Activated CD4-positive, alpha-beta T cell treated with anti-CD3 and anti-CD28 coated beads, Interleukin-2, Interleukin-4, amounts not matched to agents 100 ng/mL and 50 ng/mL, durations not matched to agents 16 hours and 8 hours (primary cell): ENCODE measurements around the gene COG1.

ENCODE experiments used
- DNase-seq: peaks from one replicate; pipeline ENCODE4 v3.0.0-alpha.2; 2020; ENCODE audit warnings: low spot score

COG1 gene

DNA sequence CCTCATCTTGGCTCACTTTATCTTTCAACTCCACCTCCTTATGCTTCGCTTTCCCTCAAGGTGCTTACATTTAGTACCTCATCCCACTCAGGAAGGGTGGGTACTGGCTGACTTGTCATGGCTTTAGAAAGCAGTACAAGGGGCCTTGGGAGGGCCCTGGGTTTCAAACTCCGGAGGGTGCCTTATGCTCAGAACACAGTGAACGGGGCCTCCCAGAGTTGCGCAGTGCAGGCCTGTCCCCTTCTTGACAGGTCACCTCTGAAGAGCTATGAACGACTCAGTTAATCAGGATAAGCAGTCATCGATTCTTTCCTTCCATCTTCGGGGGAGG lies 6.0 kb downstream of the COG1 start:
- no peak for DNase-seq

DNA sequence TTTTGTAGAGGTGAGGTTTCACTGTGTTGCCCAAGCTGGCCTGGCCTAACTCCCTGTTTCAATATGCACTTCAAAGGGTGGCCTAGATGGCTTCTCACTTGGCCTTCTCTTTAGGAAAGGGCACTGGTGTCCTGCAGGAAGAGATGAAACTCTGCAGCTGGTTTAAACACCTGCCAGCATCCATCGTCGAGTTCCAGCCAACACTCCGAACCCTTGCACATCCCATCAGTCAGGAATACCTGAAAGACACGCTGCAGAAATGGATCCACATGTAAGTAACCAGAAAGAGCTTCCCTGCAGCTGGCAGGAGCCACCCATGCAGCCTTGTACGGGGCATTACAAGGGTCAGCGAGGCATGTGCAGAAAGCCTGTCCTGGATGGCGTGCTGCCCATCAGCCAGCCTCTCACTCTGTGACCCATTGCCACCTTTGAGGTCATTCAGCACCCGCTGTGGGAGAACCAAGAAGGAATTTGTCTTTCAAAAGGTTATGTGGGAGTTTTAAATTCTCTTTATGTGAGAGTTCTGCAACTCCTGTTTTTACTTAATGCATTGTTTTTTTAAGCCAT lies 7.0 kb downstream of the COG1 start:
- no peak for DNase-seq

DNA sequence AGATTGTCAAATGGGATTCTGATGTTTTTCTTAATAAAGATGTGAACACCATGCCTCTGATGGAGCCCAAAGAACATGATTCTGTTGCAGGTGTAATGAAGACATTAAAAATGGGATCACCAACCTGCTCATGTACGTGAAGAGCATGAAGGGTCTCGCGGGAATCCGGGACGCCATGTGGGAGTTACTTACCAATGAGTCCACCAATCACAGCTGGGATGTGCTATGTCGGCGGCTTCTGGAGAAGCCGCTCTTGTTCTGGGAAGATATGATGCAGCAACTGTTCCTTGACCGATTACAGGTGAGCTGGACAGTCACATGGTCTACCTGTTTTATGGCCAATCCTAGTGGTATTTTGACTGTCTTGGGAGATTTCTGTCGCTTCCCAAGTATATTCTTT lies 7.6 kb downstream of the COG1 start:
- DNase-seq, result no peak

DNA sequence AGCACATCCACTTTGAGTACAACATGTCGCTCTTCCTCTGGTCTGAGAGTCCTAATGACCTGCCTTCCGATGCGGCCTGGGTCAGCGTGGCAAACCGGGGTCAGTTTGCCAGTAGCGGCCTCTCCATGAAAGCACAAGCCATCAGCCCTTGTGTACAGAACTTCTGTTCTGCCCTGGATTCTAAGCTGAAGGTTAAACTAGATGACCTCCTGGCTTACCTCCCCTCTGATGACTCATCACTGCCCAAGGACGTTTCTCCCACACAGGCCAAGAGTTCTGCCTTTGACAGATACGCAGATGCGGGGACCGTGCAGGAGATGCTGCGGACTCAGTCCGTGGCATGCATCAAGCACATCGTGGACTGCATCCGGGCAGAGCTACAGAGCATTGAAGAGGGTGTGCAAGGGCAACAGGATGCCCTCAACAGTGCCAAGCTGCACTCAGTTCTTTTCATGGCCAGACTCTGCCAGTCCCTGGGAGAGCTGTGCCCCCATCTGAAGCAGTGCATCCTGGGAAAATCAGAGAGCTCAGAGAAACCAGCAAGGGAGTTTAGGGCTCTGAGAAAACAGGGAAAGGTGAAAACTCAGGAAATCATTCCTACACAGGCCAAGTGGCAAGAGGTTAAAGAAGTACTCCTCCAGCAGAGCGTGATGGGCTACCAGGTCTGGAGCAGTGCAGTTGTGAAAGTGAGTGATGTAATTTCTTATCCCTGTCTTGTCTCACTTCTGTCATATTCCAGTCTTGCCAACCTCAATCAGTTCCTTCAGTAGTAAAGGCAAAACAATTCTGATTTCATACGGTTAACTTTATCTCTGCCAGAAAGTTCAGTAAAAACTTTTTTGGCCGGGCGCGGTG lies 8.6 kb downstream of the COG1 start:
- no peak for DNase-seq

DNA sequence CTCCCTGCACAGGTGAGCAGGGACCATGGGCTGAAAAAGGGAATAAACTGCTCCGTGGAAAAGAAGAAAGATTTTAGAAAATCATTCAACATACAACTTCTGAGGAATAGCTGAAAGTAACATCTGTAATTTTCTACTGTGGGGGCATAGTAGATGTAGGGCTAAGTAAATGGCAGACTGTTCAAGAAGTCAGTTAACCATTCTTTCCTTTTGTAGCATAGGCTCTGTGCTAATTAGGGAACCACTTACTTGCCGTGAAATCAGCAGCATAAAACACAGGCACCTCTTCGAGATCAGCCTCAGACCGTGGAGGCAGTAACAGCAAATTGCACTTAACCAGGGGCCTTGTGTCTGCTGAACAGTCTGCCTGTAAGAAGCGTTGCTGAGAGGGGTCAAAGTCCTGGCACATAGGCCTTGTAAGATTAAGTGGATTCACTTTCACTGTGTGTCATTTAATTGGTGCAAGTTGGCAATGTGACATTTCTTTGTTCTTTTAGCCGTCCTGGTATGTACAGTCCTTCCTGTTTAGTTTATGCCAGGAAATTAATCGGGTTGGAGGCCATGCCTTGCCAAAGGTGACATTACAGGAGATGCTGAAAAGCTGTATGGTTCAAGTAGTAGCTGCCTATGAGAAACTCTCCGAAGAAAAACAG lies 10.4 kb downstream of the COG1 start:
- DNase-seq, result no peak

DNA sequence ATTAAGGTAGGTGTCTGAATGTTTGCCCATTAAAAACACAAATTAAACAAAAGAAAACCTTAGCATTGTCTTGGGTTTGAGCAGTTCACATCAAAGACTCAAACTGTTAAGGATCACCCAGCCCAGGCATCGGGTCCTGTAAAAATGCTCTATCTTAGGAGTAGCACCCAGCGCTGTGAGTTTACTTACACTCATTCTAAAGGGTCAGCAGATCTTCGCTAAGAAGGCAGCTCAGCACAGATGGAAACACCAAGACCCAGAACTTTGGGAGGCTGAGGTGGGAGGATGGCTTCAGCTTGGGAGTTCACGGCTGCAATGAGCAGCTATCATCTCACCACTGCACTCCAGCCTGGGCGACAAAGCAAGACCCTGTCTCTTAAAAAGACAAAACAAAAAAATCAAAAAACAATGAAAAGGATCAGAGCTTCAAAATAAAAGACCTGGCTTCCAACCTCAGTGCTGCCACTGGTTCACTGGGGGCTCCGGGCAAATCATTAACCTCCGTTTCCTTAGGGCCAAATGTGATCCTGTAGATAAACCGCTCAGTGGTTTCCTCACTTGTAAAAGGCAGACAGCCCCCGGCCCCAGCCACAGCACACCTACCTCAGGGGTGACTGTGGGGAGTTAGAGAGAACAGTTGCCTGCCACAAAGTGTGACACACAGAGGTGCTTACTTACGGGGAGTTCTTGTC lies 11.1 kb downstream of the COG1 start:
- DNase-seq, result no peak

DNA sequence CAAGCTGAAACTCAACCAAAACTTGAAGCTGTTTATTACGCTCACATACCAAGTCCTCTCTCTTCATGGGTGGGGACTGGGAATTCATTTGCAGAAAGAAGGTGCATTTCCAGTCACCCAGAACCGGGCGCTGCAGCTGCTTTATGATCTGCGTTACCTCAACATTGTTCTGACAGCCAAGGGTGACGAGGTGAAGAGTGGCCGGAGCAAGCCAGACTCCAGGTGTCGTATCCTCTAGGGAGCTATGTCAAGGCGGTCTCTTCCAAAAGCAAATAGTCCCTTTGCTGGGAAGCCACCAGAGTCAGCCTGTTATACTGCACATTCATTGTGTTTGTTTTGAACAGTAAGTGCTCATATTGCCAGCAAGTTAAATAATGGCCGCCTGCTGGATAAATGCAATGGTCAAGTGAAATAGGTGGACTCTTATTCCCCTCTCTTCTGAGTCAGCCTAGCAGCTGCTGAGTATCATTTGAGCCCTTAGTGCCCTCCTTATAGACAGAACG lies 12.7 kb downstream of the COG1 start:
- DNase-seq, result no peak

DNA sequence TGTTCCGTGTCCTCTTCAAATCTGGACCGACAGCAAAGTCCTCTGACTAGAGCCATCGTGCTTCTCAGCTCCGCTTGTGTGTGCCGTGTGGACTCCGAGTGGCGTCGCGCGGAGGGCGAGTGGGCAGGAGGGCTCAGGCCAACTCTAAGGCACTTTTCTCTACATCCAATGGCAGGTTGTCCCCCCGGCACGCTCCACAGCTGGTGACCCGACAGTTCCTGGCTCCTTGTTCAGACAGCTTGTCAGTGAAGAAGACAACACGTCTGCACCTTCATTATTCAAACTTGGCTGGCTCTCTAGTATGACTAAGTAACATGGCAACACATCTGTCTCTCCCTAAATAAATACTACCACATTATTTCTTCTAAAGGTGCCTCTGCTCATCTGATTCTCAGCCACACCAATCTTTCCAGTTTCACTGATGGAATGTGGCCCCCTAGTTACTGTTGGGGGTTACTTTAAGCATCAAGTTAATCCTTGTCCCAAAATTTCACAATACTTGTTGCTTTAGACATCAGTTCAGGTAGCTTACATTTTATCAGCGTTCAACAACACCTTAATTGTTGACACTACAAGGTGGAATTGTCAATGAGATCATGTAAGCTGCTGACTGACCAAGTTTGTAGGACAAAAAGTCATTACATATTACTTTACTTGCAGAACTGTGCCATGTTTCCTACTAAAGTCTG lies 15.4 kb downstream of the COG1 start:
- DNase-seq, result no peak

DNA sequence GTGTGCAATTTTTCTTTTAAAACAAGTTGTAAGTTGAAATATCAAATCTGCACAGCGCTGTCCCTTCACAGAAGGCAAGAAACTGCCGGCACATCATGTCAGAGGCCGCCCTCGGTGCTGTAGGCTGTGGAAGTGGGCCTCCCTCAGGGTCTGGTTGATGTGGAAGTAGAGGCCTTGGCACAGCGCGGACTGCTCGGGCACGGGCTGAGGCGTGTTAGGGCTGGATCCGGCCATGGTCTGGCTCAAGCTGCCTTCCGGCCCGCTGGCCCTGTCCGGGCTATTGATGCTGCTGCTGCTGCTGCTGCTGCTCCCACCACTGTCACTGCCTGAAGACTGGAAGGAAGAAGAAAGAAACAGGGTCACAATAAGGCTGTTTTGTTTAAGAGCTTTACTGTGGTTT lies 16.6 kb downstream of the COG1 start:
- no peak for DNase-seq

DNA sequence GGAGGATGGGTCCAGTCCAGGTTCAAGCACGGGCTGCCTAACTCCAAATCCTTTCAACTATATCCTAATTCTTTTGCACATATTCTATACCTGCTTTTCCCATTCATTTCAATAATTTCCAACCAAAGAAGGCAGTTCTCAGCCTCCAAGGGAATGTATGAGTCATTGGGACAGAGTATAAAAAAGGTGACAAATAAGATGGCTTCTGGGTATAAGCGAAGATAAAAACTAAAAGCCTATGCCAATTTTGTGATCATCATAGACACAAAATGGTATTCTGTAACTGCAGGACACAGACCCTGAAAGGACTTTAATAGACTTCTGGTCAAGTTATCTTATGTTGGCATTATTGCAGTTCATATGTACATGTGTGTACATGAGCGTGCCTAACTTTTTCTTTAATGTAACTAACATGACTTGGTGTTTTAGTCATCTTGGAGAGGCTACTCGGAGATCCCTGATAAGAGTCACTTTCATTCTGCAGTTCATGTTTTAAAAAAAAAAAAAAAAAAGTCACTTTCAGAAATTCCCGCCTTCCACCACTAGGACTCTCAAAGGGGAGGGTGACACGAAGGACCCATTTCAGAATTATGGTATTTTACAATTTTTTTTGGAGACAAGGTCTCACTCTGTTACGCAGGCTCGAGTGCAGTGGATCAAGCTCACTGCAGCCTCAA lies 17.3 kb downstream of the COG1 start:
- DNase-seq, result no peak

DNA sequence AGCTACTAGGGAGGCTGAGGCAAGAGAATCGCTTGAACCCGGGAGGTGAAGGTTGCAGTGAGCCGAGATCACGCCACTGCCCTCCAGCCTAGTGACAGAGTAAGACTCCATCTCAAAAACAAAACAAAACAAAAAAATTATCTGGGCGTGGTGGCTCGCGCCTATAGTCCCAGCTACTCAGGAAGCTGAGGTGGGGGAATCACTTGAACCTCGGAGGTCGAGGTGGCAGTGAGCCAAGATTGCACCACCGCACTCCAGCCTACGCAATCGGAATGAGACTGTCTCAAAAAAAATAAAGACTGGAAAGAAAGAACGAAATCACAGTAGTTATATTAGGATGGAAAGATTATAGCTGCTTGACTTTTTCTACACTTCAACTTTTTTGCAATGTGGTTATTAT lies 18.9 kb downstream of the COG1 start:
- peak; percentile 20 for DNase-seq

DNA sequence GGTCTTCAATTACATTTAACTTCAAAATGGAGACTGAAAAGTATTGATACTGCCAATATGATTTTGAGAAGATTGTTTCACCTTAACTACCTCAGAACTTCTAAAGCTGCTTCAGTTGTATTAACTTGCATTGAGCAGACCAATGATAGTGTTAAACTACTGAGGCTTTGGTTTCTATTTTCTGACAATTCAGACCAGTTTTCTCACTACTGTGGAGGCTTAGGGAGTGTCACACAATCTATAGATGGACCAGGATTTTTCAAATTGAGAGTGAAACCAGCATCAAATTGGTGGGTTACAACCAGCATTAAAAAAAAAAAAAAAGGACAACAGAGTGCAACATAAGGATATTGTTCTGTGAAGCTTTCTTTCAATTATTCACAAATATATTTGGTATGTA lies 21.2 kb downstream of the COG1 start:
- DNase-seq, result no peak

DNA sequence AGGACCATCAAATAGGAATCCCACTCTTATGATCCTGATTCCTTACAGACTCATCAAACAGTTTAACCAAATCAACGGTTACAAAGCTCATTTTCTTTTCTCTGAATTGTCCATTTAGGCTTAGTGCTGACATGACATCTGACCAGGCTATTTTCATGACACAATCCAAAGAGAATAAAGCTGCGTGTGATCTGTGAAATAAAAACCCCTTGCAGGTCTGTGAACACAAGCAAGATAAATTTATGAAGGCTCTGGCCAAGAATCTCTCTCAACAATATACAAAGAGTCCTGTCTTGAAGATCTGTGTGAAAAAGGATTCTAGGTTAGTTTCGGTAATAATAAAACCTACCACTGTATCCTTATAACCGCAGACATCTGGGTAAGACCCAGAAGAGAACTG lies 22.0 kb downstream of the COG1 start:
- no peak for DNase-seq

DNA sequence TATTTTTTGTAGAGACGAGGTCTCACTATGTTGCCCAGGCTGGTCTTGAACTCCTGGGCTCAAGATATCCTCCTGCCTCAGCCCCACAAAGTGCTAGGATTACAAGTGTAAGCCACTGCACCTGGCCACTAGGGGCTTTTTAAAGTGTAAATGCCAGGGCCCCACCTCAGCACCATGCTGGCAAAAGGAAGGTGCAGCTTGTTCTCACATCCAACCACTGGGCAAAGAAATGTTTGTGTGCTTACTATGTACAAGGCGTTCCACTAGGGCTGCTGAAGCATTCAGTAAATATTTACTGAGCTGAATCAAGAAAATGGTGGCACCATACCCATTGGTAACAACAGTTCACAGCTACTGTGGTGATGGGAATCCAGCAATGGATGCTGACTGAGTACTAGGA lies 22.6 kb downstream of the COG1 start:
- DNase-seq, result no peak

DNA sequence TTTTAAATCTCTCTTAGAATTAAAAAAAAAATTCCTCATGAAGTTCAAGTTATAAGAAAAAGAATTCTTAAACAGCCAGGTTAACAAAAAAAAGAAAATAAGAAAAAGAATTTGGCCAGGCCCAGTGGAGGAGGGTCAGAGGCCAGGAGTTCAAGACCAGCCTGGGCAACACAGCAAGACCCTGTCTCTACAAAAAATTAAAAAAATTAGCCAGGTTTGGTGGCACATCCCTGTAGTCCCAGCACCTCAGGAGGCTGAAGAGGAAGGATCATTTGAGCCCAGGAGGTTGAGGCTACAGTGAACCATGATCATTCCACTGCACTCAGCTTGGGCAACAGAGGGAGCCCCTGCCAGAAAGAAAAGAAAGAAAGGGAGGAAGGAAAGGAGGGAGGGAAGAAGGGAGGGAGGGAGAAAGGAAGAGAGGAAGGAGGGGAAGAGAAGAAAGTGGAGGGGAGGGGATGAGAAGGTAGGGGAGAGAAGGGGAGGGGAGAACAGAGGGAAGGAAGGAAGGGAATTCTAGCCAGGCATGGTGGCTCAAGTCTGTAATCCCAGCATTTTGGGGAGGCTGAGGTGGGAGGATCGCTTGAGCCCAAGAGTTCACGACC lies 30.9 kb downstream of the COG1 start:
- no peak for DNase-seq

DNA sequence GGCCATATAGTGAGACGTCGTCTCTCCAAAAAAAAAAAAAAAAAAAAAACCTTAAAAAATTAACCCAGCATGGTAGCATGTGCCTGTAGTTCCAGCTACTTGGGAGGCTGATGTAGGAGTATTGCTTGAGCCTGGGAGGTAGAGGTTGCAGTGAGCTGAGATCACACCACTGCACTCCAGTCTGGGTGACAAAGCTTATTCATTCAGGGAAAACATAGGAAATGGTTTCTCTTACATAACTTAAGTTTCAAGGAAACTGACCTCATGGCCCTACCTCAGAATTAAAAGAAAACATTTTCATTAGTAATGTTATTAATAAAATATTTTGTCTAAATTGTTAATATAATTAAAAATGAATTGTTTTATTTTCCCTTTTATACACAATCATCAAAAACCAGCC lies 31.4 kb downstream of the COG1 start:
- DNase-seq, result peak; percentile 28

DNA sequence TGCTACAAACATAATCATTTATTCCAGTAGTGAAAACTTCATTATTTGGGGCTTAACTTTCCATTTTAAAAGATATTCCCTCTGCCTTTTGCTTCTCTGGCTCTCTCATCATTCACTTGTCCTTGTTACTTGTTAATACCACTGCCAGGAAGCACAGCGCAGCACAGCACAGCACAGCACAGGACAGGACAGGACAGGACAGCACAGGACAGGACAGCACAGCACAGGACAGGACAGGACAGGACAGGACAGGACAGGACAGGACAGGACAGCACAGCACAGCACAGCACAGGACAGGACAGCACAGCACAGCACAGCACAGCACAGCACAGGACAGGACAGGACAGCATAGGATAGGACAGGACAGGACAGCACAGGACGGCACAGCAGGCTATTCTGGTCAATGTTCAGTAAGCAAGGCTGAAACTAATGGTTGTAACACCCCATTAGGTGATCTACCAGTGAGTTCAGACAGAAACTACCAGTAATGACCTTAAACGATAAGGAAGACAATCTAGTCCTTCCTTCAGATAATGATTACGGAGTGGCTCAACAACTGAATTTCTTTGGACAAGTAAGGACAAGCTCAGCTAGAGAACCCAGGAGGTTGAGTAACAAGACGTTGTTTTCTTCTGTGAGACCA lies 31.9 kb downstream of the COG1 start:
- no peak for DNase-seq

DNA sequence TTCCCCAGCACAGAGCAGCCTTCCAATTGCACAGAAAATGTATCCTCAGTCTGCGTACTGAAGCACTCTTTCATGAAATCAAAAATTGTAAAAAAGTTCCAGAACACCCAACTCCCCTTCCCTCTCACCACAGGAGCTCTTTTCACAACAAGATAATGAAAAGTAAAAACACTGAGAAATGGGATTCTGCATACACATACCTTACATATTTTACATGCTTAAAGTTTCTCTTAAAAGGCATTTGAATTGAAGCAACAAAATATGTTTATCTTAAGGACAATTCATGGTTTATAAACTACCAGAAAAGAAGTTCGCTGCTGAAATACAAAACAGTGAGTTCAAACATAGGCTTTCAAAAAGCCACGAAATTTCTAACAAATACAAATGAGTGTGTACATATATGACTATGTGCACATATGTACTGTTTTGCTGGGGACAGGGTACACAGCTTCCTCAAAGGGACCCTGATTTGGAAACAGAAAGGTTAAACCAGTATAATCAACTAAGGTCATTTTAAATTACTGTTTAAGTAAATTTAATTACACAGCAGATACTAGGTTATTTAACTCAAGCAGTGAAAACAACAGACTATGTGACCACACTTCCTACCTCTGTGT lies 33.8 kb downstream of the COG1 start:
- peak; percentile 34 for DNase-seq

DNA sequence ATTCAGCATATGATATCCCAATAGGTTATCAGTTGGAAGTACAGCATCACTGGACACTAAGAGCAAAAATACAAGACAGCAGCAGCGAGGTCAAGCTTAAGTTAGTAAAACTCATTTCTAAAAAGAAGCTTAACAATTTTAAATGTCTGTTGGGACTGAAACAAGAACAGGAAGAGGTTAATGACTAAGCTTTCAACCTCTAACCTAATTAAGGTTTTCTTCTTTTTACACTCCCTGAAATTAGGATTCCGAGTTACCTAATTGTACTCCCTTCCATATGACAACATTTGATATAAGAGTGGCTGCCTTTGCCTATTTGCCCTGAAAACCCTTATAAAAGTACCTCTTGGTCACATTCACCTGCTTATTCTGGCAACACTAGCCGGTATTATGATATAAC lies 34.5 kb downstream of the COG1 start:
- DNase-seq, result peak; percentile 43

DNA sequence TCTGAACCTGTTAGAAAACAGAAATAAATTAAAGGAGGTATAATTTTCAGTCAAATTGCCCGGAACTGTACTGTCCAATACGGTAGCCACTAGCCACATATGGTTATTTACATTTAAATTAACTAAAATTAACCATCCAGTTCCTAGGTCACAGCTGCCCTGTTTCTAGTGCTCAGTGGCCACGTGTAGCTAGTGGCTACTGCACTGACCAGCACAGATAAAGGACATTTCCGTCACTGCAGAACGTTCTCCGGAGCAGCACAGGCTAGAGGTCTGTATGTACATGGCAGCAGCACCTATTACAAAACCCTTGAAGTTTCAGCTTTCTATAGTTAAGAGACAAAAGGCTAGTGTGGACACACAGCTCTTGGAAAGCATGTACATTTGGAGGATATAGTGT lies 35.1 kb downstream of the COG1 start:
- no peak for DNase-seq
